GM19438 (cell line): ENCODE data around the gene ETHE1.

ENCODE experiments used
- ATAC-seq: cut with Tn5 transposase; IDR thresholded peaks from one replicate; pipeline ENCODE4 v1.9.1; 2021; ENCODE audit warnings: low read depth; ENCODE audit not compliant: unreplicated experiment

Gene ETHE1

GRCh38 chr19:43468354-43469159, 58.4 kb downstream of the ETHE1 start:
- ATAC-seq: no peak

DNA sequence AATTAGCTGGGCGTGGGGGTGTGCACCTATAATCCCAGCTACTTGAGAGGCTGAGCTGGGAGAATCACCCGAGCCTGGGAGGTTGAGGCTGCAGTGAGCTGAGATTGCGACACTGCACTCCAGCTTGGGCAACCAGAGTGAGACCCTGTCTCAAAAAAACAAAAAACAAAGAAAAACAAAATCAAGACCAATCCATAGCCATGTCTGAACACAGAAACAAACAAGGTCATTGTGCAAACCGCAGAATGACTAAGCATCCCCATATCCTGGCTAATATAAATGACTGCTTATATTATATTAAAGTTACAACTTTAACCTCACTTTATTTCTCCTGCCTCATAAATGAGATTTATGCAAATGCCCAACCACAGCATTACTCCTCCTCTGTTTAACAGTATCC, 59.3 kb downstream of the ETHE1 start:
- ATAC-seq: no peak

- ATAC-seq: no peak
Observed at GRCh38 chr19:43467276-43467675, 59.7 kb downstream of the ETHE1 start.

- no peak for ATAC-seq
Observed at GRCh38 chr19:43466793-43467192, 60.2 kb downstream of the ETHE1 start.

- ATAC-seq: no peak
Observed at GRCh38 chr19:43465468-43466120, 61.4 kb downstream of the ETHE1 start, which contains the start of gene LYPD3. Gene LYPD3, minus strand, starts transcription at chr19:43465608. Its CDS starts 37 bp downstream, at chr19:43465571.

DNA sequence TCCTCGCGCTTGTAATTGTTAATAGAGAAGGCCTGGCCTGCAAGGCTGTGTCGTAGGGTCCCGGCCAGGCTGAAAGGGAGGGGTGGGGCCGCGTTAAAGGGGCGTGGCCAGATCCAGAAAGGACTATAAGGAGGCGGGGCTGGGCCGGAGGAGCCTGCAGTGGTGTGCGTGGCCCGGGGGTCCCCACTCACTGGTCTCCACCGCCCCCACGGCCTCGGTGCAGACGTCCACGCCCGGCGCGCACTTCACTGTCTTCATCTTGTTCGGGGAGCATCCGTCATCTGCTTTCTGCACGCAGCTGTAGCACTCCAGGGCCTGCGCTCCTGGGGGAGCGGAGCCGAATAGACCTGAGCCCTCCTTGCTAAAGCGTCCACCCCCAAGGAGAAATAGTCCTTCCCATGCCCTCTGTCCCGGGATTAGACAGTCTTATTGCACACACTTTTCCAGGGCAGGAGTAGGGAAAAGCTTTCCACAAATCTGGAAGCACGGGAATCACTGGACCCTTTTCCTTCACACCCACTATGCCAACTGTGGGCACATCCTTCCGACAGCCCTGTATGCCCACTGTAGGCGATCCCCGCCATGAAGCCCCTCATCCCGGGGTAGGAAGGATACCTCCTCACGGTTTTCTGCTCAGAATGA, 62.7 kb downstream of the ETHE1 start:
- ATAC-seq: peak; percentile 38

- peak; percentile 76 for ATAC-seq
Observed at GRCh38 chr19:43463381-43464133, 63.4 kb downstream of the ETHE1 start.

GRCh38 chr19:43462785-43463380, 64.1 kb downstream of the ETHE1 start:
- no peak for ATAC-seq

DNA sequence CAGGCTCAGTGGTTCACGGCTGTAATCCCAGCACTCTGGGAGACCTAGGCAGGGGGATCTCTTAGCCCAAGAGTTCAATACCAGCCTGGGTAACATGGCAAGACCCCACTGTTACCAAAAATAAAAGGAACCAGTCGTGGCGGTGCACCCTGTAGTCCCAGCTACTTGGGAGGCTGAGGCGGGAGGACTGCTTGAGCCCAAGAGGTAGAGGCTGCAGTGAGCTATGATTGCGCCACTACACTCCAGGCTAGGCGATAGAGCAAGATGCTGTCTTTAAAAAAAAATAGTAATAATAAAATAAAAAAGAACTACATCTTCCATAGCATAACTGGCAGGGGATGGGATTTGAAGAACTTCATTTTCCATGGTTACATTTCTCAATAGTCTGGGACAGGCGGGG, 64.6 kb downstream of the ETHE1 start:
- no peak for ATAC-seq

GRCh38 chr19:43461303-43461702, 65.7 kb downstream of the ETHE1 start:
- ATAC-seq: no peak

DNA sequence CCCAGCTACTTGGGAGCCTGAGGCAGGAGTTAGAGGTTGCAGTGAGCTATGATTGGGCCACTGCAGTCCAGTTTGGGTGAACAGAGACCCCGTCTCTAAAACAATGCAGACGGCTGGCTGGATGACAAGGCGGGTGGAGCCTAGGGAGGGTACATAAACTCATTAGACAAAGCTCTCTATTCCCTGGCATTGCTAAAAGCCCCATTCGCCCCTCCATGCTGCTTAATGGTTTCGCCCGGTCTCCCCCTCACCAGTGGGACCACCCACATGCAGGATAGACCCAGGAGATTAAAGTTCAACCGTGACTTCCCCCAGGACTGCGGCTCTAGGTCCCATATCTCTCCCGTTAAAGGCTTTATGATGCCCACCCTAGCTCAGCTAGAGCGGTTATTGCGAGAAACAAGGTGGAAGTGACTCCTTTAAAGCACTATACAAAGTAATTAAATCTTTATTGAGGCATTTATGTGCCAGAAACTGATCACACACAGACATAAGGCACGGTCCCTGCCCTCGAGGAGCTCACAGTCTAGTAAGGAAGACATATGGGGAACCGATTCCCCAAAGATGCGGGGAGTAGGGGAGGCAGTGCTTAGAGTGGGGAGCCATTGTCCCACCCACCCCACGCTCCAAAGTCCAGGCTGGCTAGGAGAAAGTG, 66.5 kb downstream of the ETHE1 start:
- ATAC-seq: no peak

DNA sequence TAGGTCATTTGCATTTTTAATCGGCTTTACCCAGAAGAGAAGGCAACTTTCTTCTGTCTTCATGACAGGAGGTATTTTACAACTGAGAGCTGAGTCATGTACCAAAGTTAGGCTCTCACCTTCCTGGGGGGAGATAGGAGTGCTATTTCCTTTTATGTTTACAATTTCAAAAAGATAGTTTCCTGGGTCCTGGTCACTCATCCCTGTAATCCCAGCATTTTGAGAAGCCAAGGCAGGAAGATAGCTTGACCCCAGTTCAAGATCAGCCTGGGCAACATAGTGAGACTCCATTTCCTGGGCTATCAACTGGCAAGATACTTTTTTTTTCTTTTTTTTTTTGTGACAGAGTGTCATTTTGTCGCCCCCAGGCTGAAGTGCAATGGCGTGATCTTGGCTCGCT, 69.2 kb downstream of the ETHE1 start:
- ATAC-seq: no peak
